CD4-positive, alpha-beta T cell (primary cell): ENCODE data around the gene ZNF451. TPM values are rescaled to one million over a fixed set of nuclear protein-coding genes. Genes with fewer than 3 reads are reported as not detected.

Experiments
- ATAC-seq: fragments of 200-7000 bp; cut with Tn5 transposase; one replicate; pipeline ENCODE4 v1.10.0; 2022; ENCODE audit warnings: mild to moderate bottlenecking; ENCODE audit not compliant: poor library complexity
- CTCF ChIA-PET: fragments of 350-600 bp; sonication (Branson Sonifier 250); formaldehyde crosslinking; loops from one replicate; lab custom pipeline; 2021; ENCODE audit warnings: antibody characterized with exemption, inconsistent platforms; lab: Charles Lee
- POLR2A ChIA-PET: fragments of 350-600 bp; sonication (Branson Sonifier 250); formaldehyde crosslinking; loops from one replicate; lab custom pipeline; 2021; ENCODE audit warnings: antibody characterized with exemption, inconsistent platforms; lab: Charles Lee
- DNase-seq, 14 experiments: peaks; one replicate each; pipeline ENCODE4 v3.0.0-alpha.2; 2013 to 2020; ENCODE audit warnings: mixed read lengths in 2 of 14
- H3K27ac ChIP-seq, 2 donors: one replicate each; pipeline versions ENCODE4 v1.5.1 to v1.7.0; 2013; ENCODE audit warnings: low read length in 2 of 2, low read depth in 1 of 2, mild to moderate bottlenecking in 1 of 2
- H3K27me3 ChIP-seq, 2 experiments: 1 replicate in 1 of 2; 2 replicates in 1 of 2; pipeline versions ENCODE4 v1.6.1 to v1.7.0; 2013; ENCODE audit warnings: low read length in 2 of 2, control low read depth in 1 of 2, mild to moderate bottlenecking in 1 of 2, moderate library complexity in 1 of 2; ENCODE audit not compliant: insufficient read depth in 2 of 2, control insufficient read depth in 1 of 2
- H3K36me3 ChIP-seq: one replicate; pipeline ENCODE4 v1.6.1; 2013; ENCODE audit warnings: low read length, control low read depth; ENCODE audit not compliant: insufficient read depth
- H3K4me1 ChIP-seq: one replicate; pipeline ENCODE4 v1.6.1; 2013; ENCODE audit warnings: low read length, control low read depth; ENCODE audit not compliant: insufficient read depth
- H3K4me3 ChIP-seq: one replicate; pipeline ENCODE4 v1.5.1; 2013; ENCODE audit warnings: mild to moderate bottlenecking, low read length, moderate library complexity
- H3K9me3 ChIP-seq, 2 experiments: 1 replicate in 1 of 2; 2 replicates in 1 of 2; pipeline versions ENCODE4 v1.6.1 to v1.7.0; 2013; ENCODE audit warnings: low read length in 2 of 2, mild to moderate bottlenecking in 2 of 2, control low read depth in 1 of 2, moderate library complexity in 1 of 2; ENCODE audit not compliant: control insufficient read depth in 1 of 2, insufficient read depth in 1 of 2
- H3K27ac Mint-ChIP-seq: one replicate; pipeline ENCODE4 v1.8.0; 2020; ENCODE audit warnings: mixed read lengths
- H3K27me3 Mint-ChIP-seq: one replicate; pipeline ENCODE4 v1.8.0; 2021; ENCODE audit warnings: mixed read lengths
- H3K36me3 Mint-ChIP-seq: one replicate; pipeline ENCODE4 v1.8.0; 2021; ENCODE audit warnings: low read depth, mixed read lengths
- H3K4me1 Mint-ChIP-seq: one replicate; pipeline ENCODE4 v1.8.0; 2021; ENCODE audit warnings: low read depth, mixed read lengths
- H3K4me3 Mint-ChIP-seq: one replicate; pipeline ENCODE4 v1.8.0; 2020; ENCODE audit warnings: mild to moderate bottlenecking, mixed read lengths
- H3K9me3 Mint-ChIP-seq: one replicate; pipeline ENCODE4 v1.8.0; 2020; ENCODE audit warnings: mixed read lengths
- CTCF ChIP-seq: fragments of 200-600 bp; IDR thresholded peaks from one replicate; pipeline ENCODE4 v1.8.0; 2022; ENCODE audit warnings: antibody characterized with exemption, mild to moderate bottlenecking
- intact Hi-C, 2 experiments: fragments of 100-400 bp; cut with DNase I in 1 of 2; cut with micrococcal nuclease in 1 of 2; formaldehyde crosslinking; loops; one replicate each; pipeline versions ENCODE4 v1.15.1 to v1.9.0; 2023 to 2025; cut with DNase I, micrococcal nuclease
- total RNA-seq, 174 experiments: library from RNA in 2 of 174; stranded (reverse) in 2 of 174; gene quantifications; one replicate each; pipeline ENCODE4 v1.2.3 and lab custom pipeline; 2021 to 2026

The ZNF451 gene
- total RNA-seq, 2 experiments from 2014 or later: 124 to 132 TPM

DNA sequence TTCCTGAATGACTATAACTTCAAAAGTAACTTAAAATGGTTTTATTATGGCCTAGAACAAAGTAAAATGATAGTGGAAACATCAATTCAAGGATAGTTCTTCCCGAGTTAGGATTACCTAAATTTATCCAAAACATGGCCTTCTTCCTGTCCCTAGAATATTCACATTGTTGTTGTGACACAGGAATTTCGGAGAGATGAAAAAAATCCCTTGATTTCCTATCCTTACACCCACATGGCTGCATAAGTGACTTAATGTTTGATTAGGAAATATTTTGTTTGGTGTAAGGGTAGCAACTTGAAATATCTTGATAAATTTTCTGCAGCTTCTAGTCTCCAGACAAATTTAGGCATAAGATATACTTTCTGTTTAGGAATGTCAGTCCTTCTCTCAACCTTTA lies 27.8 kb downstream of the ZNF451 start:
- no peak overlapping the region for H3K4me3 Mint-ChIP-seq

DNA sequence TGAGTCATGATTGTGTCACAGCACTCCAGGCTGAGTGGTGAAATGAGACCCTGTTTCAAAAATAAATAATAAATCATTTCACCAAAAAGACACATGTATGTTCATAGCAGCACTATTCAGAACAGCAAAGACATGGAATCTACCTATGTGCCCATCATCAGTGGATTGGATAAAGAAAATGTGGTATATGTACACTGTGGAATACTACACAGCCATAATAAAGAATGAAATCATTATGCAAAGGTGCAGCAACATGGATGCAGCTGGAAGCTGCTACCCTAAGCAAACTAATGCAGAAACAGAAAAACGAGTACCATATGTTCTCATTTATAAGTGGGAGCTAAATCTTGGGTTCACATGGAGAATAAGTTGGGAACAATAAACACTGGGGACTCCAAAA lies 33.1 kb downstream of the ZNF451 start:
- no peak for ATAC-seq
- H3K36me3 Mint-ChIP-seq: peaks cover 76% of the 10 kb centered on the region

More for the DNA sequence above, 27.8 kb downstream of the ZNF451 start:
- Mint-ChIP-seq H3K9me3 (no peaks in the 10 kb centered on the region), H3K27me3 (no peaks in the 10 kb centered on the region), H3K27ac (no peak overlapping the region), H3K36me3 (peaks cover 57% of the 10 kb centered on the region), H3K4me1 (peaks cover 25% of the 10 kb centered on the region)
- no peak for TF ChIP-seq CTCF
- no peak overlapping the region for H3K4me3 ChIP-seq
- CTCF ChIA-PET: no interaction called here
- POLR2A ChIA-PET: no interaction called here
- no peak for ATAC-seq
- H3K9me3 ChIP-seq: no peaks in the 10 kb centered on the region
- H3K4me1 ChIP-seq: no peaks in the 10 kb centered on the region
- no peak for DNase-seq
- H3K27ac ChIP-seq: no peak overlapping the region
- peaks cover 5% of the 10 kb centered on the region for H3K36me3 ChIP-seq
- intact Hi-C loops: no loop called here
- H3K27me3 ChIP-seq: no peaks in the 10 kb centered on the region

GRCh38 chr6:57127763-57128162 lies 37.8 kb downstream of the ZNF451 start:
- CTCF ChIA-PET: no interaction called here
- Histone ChIP-seq H3K4me3 (no peak overlapping the region), H3K9me3 (no peaks in the 10 kb centered on the region), H3K27me3 (no peaks in the 10 kb centered on the region), H3K27ac (no peak overlapping the region), H3K4me1 (no peaks in the 10 kb centered on the region), H3K36me3 (peaks cover 18% of the 10 kb centered on the region)
- intact Hi-C loops: no loop called here
- Mint-ChIP-seq H3K4me1 (peaks cover 12% of the 10 kb centered on the region), H3K27ac (no peak overlapping the region), H3K4me3 (no peak overlapping the region), H3K27me3 (no peaks in the 10 kb centered on the region), H3K9me3 (no peaks in the 10 kb centered on the region), H3K36me3 (peaks cover 76% of the 10 kb centered on the region)
- POLR2A ChIA-PET: no interaction called here
- no peak for TF ChIP-seq CTCF
- DNase-seq (no peak), ATAC-seq (no peak)

More for the DNA sequence above, 33.1 kb downstream of the ZNF451 start:
- ChIA-PET CTCF (no interaction called here), POLR2A (no interaction called here)
- no peaks in the 10 kb centered on the region for H3K9me3 Mint-ChIP-seq
- no peak overlapping the region for H3K27ac Mint-ChIP-seq
- no peak for TF ChIP-seq CTCF
- Histone ChIP-seq H3K9me3 (no peaks in the 10 kb centered on the region), H3K4me1 (no peaks in the 10 kb centered on the region), H3K4me3 (no peak overlapping the region), H3K36me3 (peaks cover 5% of the 10 kb centered on the region), H3K27me3 (no peaks in the 10 kb centered on the region), H3K27ac (no peak overlapping the region)
- no peaks in the 10 kb centered on the region for H3K27me3 Mint-ChIP-seq
- intact Hi-C loops: no loop called here
- no peak for DNase-seq
- H3K4me1 Mint-ChIP-seq: peaks cover 24% of the 10 kb centered on the region
- no peak overlapping the region for H3K4me3 Mint-ChIP-seq
